Tibial artery (tissue), 4 donors: ENCODE results near the gene ZFYVE9.

Experiments
- DNase-seq, 2 donors: peaks; one replicate each; pipeline ENCODE4 v3.0.0-alpha.2; 2019
- H3K27ac ChIP-seq, 2 donors: fragments of 200-600 bp; sonication (generic) in 1 of 2; 1 replicate in 1 of 2; 2 replicates in 1 of 2; pipeline ENCODE4 v1.5.1; 2018 to 2019; ENCODE audit warnings: mild to moderate bottlenecking in 1 of 2
- H3K27me3 ChIP-seq, 2 donors: fragments of 200-600 bp; sonication (generic) in 1 of 2; one replicate each; pipeline versions ENCODE4 v1.5.1 to v1.6.0; 2016 to 2019
- H3K36me3 ChIP-seq, 3 donors: fragments of 200-600 bp; sonication (generic) in 2 of 3; one replicate each; pipeline ENCODE4 v1.5.1; 2016 to 2019; ENCODE audit warnings: mild to moderate bottlenecking in 2 of 3
- H3K4me1 ChIP-seq, 4 donors: fragments of 200-600 bp; sonication (generic) in 2 of 4; 1 replicate in 3 of 4; 2 replicates in 1 of 4; pipeline ENCODE4 v1.5.1; 2016 to 2019
- H3K4me3 ChIP-seq, 2 donors: fragments of 200-600 bp; sonication (generic) in 1 of 2; 1 replicate in 1 of 2; 2 replicates in 1 of 2; pipeline ENCODE4 v1.5.1; 2018 to 2019; ENCODE audit warnings: mild to moderate bottlenecking in 2 of 2
- H3K9me3 ChIP-seq, 3 donors: fragments of 200-600 bp; sonication (generic) in 1 of 3; one replicate each; pipeline ENCODE4 v1.5.1; 2016 to 2019
- intact Hi-C: fragments of 100-400 bp; cut with DNase I; formaldehyde crosslinking; loops from one replicate; pipeline ENCODE4 v1.15.0; 2023; ENCODE audit warnings: low total_unique reads
- TF ChIP-seq, protein P1 (sequence below), 2 experiments: fragments of 200-600 bp in 1 of 2; fragments of 450-650 bp in 1 of 2; IDR thresholded peaks; one replicate each; pipeline ENCODE4 v1.5.1; 2017 to 2019; ENCODE audit warnings: antibody characterized with exemption in 2 of 2, mild to moderate bottlenecking in 1 of 2, moderate library complexity in 1 of 2

ZFYVE9 gene

DNA sequence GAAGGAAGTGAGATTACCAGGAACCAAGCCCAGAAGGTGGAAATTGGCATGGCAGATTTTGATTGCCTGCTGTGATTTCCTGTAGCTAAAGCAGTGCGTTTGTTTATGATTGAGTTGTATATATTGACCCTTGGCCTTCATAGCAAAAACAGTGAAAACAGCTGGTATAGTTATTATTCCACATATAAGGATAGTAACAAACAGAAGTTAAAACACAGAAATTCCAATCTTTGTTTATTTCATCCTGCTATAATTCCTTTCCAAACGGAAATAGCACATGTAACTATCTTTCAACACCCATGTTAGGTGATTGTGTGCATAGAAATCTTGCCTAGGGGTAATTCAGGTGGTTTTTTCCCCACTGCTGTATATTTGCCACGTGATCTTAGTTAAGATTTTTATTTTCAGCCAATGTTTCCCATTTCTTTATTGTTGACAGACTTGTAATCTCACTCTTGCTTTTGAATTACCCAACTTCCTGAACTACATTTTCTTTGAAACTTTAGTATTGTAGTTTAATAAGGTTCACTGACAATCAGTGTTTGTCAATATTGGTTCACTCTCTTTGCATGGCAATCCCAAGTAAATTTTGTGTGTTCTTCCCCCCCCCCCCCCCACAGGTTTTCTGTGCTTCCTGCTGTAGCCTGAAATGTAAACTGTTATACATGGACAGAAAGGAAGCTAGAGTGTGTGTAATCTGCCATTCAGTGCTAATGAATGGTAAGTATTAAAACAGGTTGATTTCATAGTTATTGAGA lies 121.4 kb downstream of the ZFYVE9 start:
- Histone ChIP-seq H3K36me3 (peaks cover 0 to 9% (median under 1%) of the 10 kb centered on the region in 3 donors), H3K4me3 (no peak overlapping the region), H3K4me1 (no peaks in the 10 kb centered on the region), H3K9me3 (no peaks in the 10 kb centered on the region), H3K27me3 (no peaks in the 10 kb centered on the region), H3K27ac (no peak overlapping the region)
- TF ChIP-seq, protein P1, sequence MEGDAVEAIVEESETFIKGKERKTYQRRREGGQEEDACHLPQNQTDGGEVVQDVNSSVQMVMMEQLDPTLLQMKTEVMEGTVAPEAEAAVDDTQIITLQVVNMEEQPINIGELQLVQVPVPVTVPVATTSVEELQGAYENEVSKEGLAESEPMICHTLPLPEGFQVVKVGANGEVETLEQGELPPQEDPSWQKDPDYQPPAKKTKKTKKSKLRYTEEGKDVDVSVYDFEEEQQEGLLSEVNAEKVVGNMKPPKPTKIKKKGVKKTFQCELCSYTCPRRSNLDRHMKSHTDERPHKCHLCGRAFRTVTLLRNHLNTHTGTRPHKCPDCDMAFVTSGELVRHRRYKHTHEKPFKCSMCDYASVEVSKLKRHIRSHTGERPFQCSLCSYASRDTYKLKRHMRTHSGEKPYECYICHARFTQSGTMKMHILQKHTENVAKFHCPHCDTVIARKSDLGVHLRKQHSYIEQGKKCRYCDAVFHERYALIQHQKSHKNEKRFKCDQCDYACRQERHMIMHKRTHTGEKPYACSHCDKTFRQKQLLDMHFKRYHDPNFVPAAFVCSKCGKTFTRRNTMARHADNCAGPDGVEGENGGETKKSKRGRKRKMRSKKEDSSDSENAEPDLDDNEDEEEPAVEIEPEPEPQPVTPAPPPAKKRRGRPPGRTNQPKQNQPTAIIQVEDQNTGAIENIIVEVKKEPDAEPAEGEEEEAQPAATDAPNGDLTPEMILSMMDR (IDR thresholded peaks at IDR 0.05), result no peak
- intact Hi-C loops, result no loop called here
- DNase-seq, result no peak

DNA sequence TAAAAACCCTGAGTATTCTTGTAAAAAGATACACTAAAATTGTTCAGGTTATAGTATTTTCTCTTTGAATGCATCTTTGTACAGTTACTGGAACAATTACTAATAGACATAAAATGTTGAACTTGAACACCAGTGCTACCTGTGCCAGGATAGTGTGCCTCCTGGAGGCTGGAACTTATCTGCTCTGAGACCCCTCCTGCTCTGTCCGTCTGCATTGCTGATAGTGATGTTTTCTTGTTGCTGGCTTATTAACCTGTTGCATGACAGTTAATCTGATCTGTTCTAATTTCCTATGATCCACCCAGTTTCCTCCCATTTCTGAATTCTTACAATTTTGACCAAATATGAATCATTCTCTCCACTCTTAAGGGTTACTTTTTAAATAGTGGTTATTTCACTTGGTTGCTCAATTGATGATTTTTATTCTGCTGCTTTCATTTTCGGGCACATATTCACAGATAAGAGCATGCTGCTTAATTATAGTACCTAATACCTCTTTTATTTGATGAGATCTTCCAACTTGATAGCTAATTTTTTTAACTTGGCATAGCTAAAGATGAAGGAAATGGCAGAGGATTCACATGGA lies 122.7 kb downstream of the ZFYVE9 start:
- no peak overlapping the region for H3K27ac ChIP-seq
- H3K9me3 ChIP-seq, result no peaks in the 10 kb centered on the region
- intact Hi-C loops, result no loop called here
- peaks cover 0 to 22% (median 11%) of the 10 kb centered on the region in 3 donors for H3K36me3 ChIP-seq
- DNase-seq, result no peak
- TF ChIP-seq, protein P1 (IDR thresholded peaks at IDR 0.05), result no peak
- H3K27me3 ChIP-seq, result no peaks in the 10 kb centered on the region
- no peaks in the 10 kb centered on the region for H3K4me1 ChIP-seq
- H3K4me3 ChIP-seq, result no peak overlapping the region

DNA sequence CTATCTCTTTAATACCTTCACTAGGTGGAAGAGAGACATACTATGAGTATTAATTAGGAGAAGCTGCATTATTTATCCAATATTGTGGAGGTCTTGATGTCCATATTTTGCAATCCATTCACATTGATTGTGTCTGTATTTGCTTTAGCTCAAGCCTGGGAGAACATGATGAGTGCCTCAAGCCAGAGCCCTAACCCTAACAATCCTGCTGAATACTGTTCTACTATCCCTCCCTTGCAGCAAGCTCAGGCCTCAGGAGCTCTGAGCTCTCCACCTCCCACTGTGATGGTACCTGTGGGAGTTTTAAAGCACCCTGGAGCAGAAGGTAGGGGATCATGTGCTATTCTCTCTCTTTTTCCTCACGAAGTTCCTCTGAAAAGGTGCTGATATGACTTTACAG lies 124.6 kb downstream of the ZFYVE9 start:
- DNase-seq, result no peak

DNA sequence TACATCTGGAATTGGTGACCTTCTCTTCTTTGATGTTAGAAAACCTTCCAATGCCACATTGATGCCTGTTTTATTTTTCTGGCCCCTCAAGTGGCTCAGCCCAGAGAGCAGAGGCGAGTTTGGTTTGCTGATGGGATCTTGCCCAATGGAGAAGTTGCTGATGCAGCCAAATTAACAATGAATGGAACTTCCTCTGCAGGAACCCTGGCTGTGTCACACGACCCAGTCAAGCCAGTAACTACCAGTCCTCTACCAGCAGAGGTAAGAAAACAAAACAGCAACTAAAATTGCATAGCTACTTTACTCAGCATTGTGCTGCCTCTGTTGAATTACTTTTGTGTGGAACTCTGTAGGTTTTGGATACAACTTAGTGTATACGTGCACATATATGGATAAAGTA lies 126.5 kb downstream of the ZFYVE9 start:
- intact Hi-C loops, result no loop called here
- DNase-seq, result peak in 1 of 2 donors; percentile 34
- TF ChIP-seq, protein P1 (IDR thresholded peaks at IDR 0.05), result no peak
- Histone ChIP-seq H3K27me3 (no peaks in the 10 kb centered on the region), H3K4me3 (no peak overlapping the region), H3K4me1 (no peaks in the 10 kb centered on the region), H3K9me3 (no peaks in the 10 kb centered on the region), H3K27ac (no peak overlapping the region), H3K36me3 (peaks cover 0 to 36% (median 11%) of the 10 kb centered on the region in 3 donors)

More for the DNA sequence above, 124.6 kb downstream of the ZFYVE9 start:
- Histone ChIP-seq H3K4me1 (no peaks in the 10 kb centered on the region), H3K27me3 (no peaks in the 10 kb centered on the region), H3K9me3 (no peaks in the 10 kb centered on the region), H3K4me3 (no peak overlapping the region), H3K27ac (no peak overlapping the region), H3K36me3 (peaks cover 0 to 36% (median 11%) of the 10 kb centered on the region in 3 donors)
- TF ChIP-seq, protein P1 (IDR thresholded peaks at IDR 0.05), result no peak
- intact Hi-C loops, result no loop called here

DNA sequence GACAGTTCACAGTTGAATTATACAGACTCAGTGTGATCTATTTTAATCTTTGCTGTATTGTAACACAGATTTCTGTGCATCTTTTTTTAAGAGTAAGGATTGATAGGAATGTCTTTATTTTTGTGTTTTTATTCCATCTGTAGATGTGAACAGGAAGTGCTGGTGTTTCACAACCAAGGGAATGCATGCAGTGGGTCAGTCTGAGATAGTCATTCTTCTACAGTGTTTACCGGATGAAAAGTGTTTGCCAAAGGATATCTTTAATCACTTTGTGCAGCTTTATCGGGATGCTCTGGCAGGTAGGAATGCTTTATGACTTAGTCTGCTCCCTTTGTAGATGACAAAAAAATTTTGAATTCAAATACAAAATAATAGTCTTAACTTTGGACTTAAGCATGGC lies 139.6 kb downstream of the ZFYVE9 start:
- H3K36me3 ChIP-seq, result peaks cover 8 to 42% (median 16%) of the 10 kb centered on the region in 3 donors
- intact Hi-C loops, result no loop called here

More for the DNA sequence above, 139.6 kb downstream of the ZFYVE9 start:
- H3K9me3 ChIP-seq, result no peaks in the 10 kb centered on the region
- H3K4me1 ChIP-seq, result no peaks in the 10 kb centered on the region
- TF ChIP-seq, protein P1 (IDR thresholded peaks at IDR 0.05), result no peak
- no peaks in the 10 kb centered on the region for H3K27me3 ChIP-seq
- no peak for DNase-seq
- no peak overlapping the region for H3K27ac ChIP-seq
- no peak overlapping the region for H3K4me3 ChIP-seq
